Right lobe of liver (tissue), 6 donors: ENCODE measurements around the gene RHO. TPM values are rescaled to one million over a fixed set of nuclear protein-coding genes. Genes with fewer than 3 reads are reported as not detected.
"Not testable (repeated sequence)": the region's sequence is repeated elsewhere in the genome, so short reads cannot be mapped to it uniquely, and the experiment has no call there.

Experiments used
- ATAC-seq, 4 donors: fragments of 200-7000 bp; cut with Tn5 transposase; one replicate each; pipeline ENCODE4 v1.9.1; 2020; ENCODE audit warnings: mild to moderate bottlenecking in 4 of 4, moderate library complexity in 4 of 4
- DNase-seq, 3 donors: peaks; one replicate each; pipeline ENCODE4 v3.0.0-alpha.2; 2020
- H3K27ac ChIP-seq, 3 donors: fragments of 200-600 bp; one replicate each; pipeline ENCODE4 v1.8.0; 2022
- H3K27me3 ChIP-seq, 2 donors: fragments of 200-600 bp; one replicate each; pipeline ENCODE4 v1.8.0; 2022
- H3K36me3 ChIP-seq, 4 donors: fragments of 200-600 bp; sonication (generic) in 1 of 4; one replicate each; pipeline versions ENCODE4 v1.5.1 to v1.8.0; 2017 to 2022; ENCODE audit warnings: control low read depth in 1 of 4
- H3K4me1 ChIP-seq, 4 donors: fragments of 200-600 bp; sonication (generic) in 1 of 4; one replicate each; pipeline versions ENCODE4 v1.5.1 to v1.8.0; 2017 to 2022; ENCODE audit warnings: control low read depth in 1 of 4
- H3K4me3 ChIP-seq, 3 donors: fragments of 200-600 bp; one replicate each; pipeline ENCODE4 v1.8.0; 2022
- H3K9me3 ChIP-seq, 4 donors: fragments of 200-600 bp; sonication (generic) in 1 of 4; one replicate each; pipeline versions ENCODE4 v1.5.1 to v1.8.0; 2017 to 2022; ENCODE audit warnings: control low read depth in 1 of 4
- POLR2A ChIP-seq: fragments of 450-650 bp; IDR thresholded peaks from one replicate; pipeline ENCODE4 v1.6.1; 2017; ENCODE audit warnings: antibody characterized with exemption, mild to moderate bottlenecking
- WGBS: methylation state at CpG from one replicate; pipeline ENCODE4 v1.1.6; 2018; ENCODE audit warnings: low coverage, low lambda C conversion rate; ENCODE audit not compliant: insufficient coverage; ENCODE audit errors: missing lambda C conversion rate; 5-methylcytosine and 5-hydroxymethylcytosine counted together
- intact Hi-C, 2 donors: fragments of 100-400 bp; cut with DNase I; formaldehyde crosslinking; loops; one replicate each; pipeline versions ENCODE4 v1.11.2 to v1.14.1; 2022
- total RNA-seq, 6 experiments: library from RNA; depleted of rRNA in 2 of 6; stranded (reverse); fragments of >200 nt in 2 of 6; fragmentation: NEBNext Ultra II Directional in 3 of 6; extraction: Animal tissue kit (Norgen Biotek cat#: 25700) in 3 of 6; gene quantifications; one replicate each; pipeline versions ENCODE4 v1.1.0 to v1.2.4, GENCODE V29; 2016 to 2023
- TF ChIP-seq, protein P1 (sequence below), 4 donors: fragments of 200-600 bp in 3 of 4; fragments of 450-650 bp in 1 of 4; IDR thresholded peaks; one replicate each; pipeline versions ENCODE4 v1.5.1 to v1.8.0; 2016 to 2022; ENCODE audit warnings: antibody characterized with exemption in 4 of 4, mild to moderate bottlenecking in 2 of 4
- donor health status: DM: no; HTN: yes; CAD: no.
- donor health status: DM: no; HTN: no; CAD: no.
- donor health status: DM: no; HTN: no; CAD: no.
- donor health status: DM: no; HTN: yes; CAD: no.
- donor health status: DM: no; HTN: yes; CAD: no.

Gene RHO
- total RNA-seq, 6 experiments from 2014 or later = not detected

GRCh38 chr3:129485721-129486663 lies 42.4 kb upstream of the RHO start:
- H3K4me3 ChIP-seq = no peak overlapping the region
- H3K27ac ChIP-seq = peak overlapping the region in 2 of 3 donors; percentile 14 to 58
- ATAC-seq (peak; percentile 45 to 67 (median 61)), DNase-seq (peak; percentile 68 to 81 (median 78))
- no peaks in the 10 kb centered on the region for H3K27me3 ChIP-seq
- no peaks in the 10 kb centered on the region for H3K36me3 ChIP-seq
- intact Hi-C loops = loop anchor here (10.0 kb wide), 1 partner anchor 129 kb away; no protein-coding TSS in a partner anchor
- H3K9me3 ChIP-seq = no peaks in the 10 kb centered on the region
- H3K4me1 ChIP-seq = peaks cover 0 to 20% (median 4%) of the 10 kb centered on the region in 4 donors
- no peak for TF ChIP-seq POLR2A
- TF ChIP-seq, protein P1, sequence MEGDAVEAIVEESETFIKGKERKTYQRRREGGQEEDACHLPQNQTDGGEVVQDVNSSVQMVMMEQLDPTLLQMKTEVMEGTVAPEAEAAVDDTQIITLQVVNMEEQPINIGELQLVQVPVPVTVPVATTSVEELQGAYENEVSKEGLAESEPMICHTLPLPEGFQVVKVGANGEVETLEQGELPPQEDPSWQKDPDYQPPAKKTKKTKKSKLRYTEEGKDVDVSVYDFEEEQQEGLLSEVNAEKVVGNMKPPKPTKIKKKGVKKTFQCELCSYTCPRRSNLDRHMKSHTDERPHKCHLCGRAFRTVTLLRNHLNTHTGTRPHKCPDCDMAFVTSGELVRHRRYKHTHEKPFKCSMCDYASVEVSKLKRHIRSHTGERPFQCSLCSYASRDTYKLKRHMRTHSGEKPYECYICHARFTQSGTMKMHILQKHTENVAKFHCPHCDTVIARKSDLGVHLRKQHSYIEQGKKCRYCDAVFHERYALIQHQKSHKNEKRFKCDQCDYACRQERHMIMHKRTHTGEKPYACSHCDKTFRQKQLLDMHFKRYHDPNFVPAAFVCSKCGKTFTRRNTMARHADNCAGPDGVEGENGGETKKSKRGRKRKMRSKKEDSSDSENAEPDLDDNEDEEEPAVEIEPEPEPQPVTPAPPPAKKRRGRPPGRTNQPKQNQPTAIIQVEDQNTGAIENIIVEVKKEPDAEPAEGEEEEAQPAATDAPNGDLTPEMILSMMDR (IDR thresholded peaks at IDR 0.05) = no peak
- 50% methylated on average over 8 of the region's 11 CpGs for WGBS

DNA sequence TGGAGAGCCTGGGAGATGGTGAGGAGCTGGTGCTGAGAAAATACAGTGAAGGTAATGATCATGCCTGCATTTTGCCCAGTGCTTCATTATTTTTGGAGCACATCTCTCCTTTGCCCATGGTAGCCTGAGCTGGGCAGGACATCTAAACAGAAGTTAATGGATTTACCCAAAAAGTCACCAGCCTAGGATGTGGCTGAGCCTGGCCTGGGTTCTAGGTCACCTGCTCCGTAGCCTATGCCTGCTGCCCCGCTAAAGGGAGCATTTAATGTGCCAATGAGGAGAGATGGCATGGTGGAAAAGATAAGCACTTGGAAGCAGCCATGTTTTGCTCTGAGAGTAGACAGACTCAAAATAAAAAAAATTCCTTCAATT lies 41.8 kb upstream of the RHO start:
- Histone ChIP-seq H3K4me1 (peaks cover 0 to 22% (median 4%) of the 10 kb centered on the region in 4 donors), H3K4me3 (no peak overlapping the region), H3K27me3 (no peaks in the 10 kb centered on the region), H3K9me3 (no peaks in the 10 kb centered on the region), H3K36me3 (no peaks in the 10 kb centered on the region), H3K27ac (peak overlapping the region; percentile 0 to 58 (median 33))
- no peak for TF ChIP-seq POLR2A
- TF ChIP-seq, protein P1 (IDR thresholded peaks at IDR 0.05) = no peak
- no peak for ATAC-seq
- WGBS = no CpG with 5 or more reads among the region's 2 CpGs
- intact Hi-C loops = loop anchor here (10.0 kb wide), 1 partner anchor 128 kb away; no protein-coding TSS in a partner anchor
- DNase-seq = no peak

GRCh38 chr3:129487183-129487867 lies 41.1 kb upstream of the RHO start:
- TF ChIP-seq, protein P1 (IDR thresholded peaks at IDR 0.05) = no peak
- no peak for TF ChIP-seq POLR2A
- no peak overlapping the region for H3K4me3 ChIP-seq
- no peaks in the 10 kb centered on the region for H3K9me3 ChIP-seq
- peak in 2 of 4 donors; percentile 21 to 23 for ATAC-seq
- H3K4me1 ChIP-seq = peaks cover 0 to 22% (median 4%) of the 10 kb centered on the region in 4 donors
- intact Hi-C loops = loop anchor here (10.0 kb wide), 1 partner anchor 127 kb away; no protein-coding TSS in a partner anchor
- peaks cover 0 to 4% (median 0%) of the 10 kb centered on the region in 4 donors for H3K36me3 ChIP-seq
- DNase-seq = no peak
- no peaks in the 10 kb centered on the region for H3K27me3 ChIP-seq
- H3K27ac ChIP-seq = peak overlapping the region in 1 of 3 donors; percentile 33
- 54% methylated on average over 5 of the region's 13 CpGs for WGBS

- H3K4me3 ChIP-seq, DNase-seq, H3K27ac ChIP-seq, ATAC-seq, H3K36me3 ChIP-seq, H3K27me3 ChIP-seq, H3K9me3 ChIP-seq: not testable (repeated sequence)
- intact Hi-C loops = loop anchor here (10.0 kb wide), 1 partner anchor 127 kb away; no protein-coding TSS in a partner anchor
- WGBS = 75% methylated on average over 1 of the region's 4 CpGs
- peaks cover 0 to 22% (median 4%) of the 10 kb centered on the region in 4 donors for H3K4me1 ChIP-seq
Observed at GRCh38 chr3:129487868-129488335, 40.5 kb upstream of the RHO start.

DNA sequence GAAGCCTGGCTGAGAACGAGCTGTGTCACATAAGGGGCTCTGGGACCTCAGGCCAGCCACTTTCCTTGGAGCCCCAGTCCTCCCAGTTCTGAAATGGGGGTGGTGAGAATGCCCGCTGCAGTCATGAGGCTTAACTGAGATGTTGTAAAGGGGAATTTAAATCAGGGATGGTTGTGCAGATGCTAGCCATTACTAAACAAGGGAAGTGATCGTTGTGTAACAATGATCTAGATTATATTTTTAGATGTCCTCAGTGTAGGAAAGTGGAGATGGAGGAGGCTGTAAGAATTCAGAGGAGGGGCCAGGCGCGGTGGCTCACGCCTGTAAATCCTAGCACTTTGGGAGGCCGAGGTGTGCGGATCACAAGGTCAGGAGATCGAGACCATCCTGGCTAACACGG lies 39.2 kb upstream of the RHO start:
- H3K27me3 ChIP-seq, H3K27ac ChIP-seq, H3K9me3 ChIP-seq, ATAC-seq, H3K36me3 ChIP-seq, H3K4me3 ChIP-seq, DNase-seq: not testable (repeated sequence)
- peaks cover 0 to 22% (median 4%) of the 10 kb centered on the region in 4 donors for H3K4me1 ChIP-seq
- WGBS = 85% methylated on average over 10 of the region's 10 CpGs
- intact Hi-C loops = loop anchor here (10.0 kb wide), 1 partner anchor 126 kb away; no protein-coding TSS in a partner anchor
